Adrenal gland (tissue), 12 donors: ENCODE data around the gene TNIK. TPM values are rescaled to one million over a fixed set of nuclear protein-coding genes. Genes with fewer than 3 reads are reported as not detected.
A peak's percentile ranks its signal among the peaks of the same experiment; 100 is the strongest.

Source experiments
- DNase-seq, 7 donors: peaks; one replicate each; pipeline ENCODE4 v3.0.0-alpha.2; 2019 to 2020
- H3K27ac ChIP-seq, 5 donors: fragments of 200-600 bp; sonication (generic) in 4 of 5; 1 replicate in 3 of 5; 2 replicates in 2 of 5; pipeline versions ENCODE4 v1.5.1 to v1.8.0; 2016 to 2020; ENCODE audit warnings: mild to moderate bottlenecking in 1 of 5
- H3K27me3 ChIP-seq: fragments of 200-600 bp; 2 replicates; pipeline ENCODE4 v1.8.0; 2021
- H3K36me3 ChIP-seq, 2 donors: fragments of 200-600 bp; replicated peaks in 1 of 2; 1 replicate in 1 of 2; 2 replicates in 1 of 2; pipeline versions ENCODE4 v1.5.1 to v1.8.0; 2018 to 2022
- H3K4me1 ChIP-seq, 2 donors: fragments of 200-600 bp; replicated peaks in 1 of 2; 1 replicate in 1 of 2; 2 replicates in 1 of 2; pipeline versions ENCODE4 v1.5.1 to v1.8.0; 2018 to 2021
- H3K4me3 ChIP-seq, 4 donors: fragments of 200-600 bp; sonication (generic) in 3 of 4; one replicate each; pipeline ENCODE4 v1.5.1; 2016 to 2018
- H3K9me3 ChIP-seq, 3 donors: fragments of 200-600 bp; sonication (generic) in 1 of 3; replicated peaks in 1 of 3; 1 replicate in 2 of 3; 2 replicates in 1 of 3; pipeline versions ENCODE4 v1.5.1 to v1.8.0; 2016 to 2021
- POLR2A ChIP-seq, 2 donors: fragments of 450-650 bp; IDR thresholded peaks; one replicate each; pipeline ENCODE4 v1.6.1; 2017; ENCODE audit warnings: antibody characterized with exemption in 2 of 2, mild to moderate bottlenecking in 2 of 2, moderate library complexity in 1 of 2
- WGBS, 4 donors: extraction: QIAGEN DNeasy Blood & Tissue Kit in 2 of 4; methylation state at CpG; one replicate each; pipeline versions ENCODE4 v1.1.5 to v1.1.7; 2013 to 2017; 5-methylcytosine and 5-hydroxymethylcytosine counted together
- intact Hi-C, 2 donors: fragments of 100-400 bp; cut with DNase I; formaldehyde crosslinking; loops; one replicate each; pipeline versions ENCODE4 v1.14.1 to v1.15.0; 2022 to 2023
- polyA plus RNA-seq, 3 donors: library from polyadenylated mRNA; stranded (reverse); fragments of 200-250 nt in 2 of 3; fragments of 350-450 nt in 1 of 3; fragmentation: Illumina TruSeq in 1 of 3; extraction: RNeasy Lipid Tissue Mini Kit (QIAGEN cat#74804) in 1 of 3; gene quantifications; one replicate each; pipeline ENCODE4 v1.2.3, GENCODE V29; 2013 to 2014
- total RNA-seq, 9 donors: library from RNA; depleted of rRNA in 4 of 9; stranded (reverse); fragments of >200 nt in 4 of 9; fragments of 120-200 nt in 1 of 9; fragmentation: NEBNext Ultra II Directional in 1 of 9; extraction: Animal tissue kit (Norgen Biotek cat#: 25700) in 1 of 9; gene quantifications; one replicate each; pipeline versions ENCODE4 v1.1.0 to v1.2.4, GENCODE V29; 2013 to 2023
- TF ChIP-seq, protein P1 (sequence below), 6 experiments: fragments of 450-650 bp in 4 of 6; fragments of 200-600 bp in 2 of 6; sonication (generic) in 1 of 6; IDR thresholded peaks; 1 replicate in 5 of 6; 2 replicates in 1 of 6; pipeline versions ENCODE4 v1.5.1 to v1.8.0; 2016 to 2021; ENCODE audit warnings: antibody characterized with exemption in 6 of 6, mild to moderate bottlenecking in 2 of 6, moderate library complexity in 1 of 6
- donor health status: healthy with polysubstance abuse.
- donor health status: Bipolar disorder and iron deficiency.
- donor health status: DM: yes; HTN: yes; CAD: no.
- donor health status: DM: no; HTN: no; CAD: no.
- donor health status: DM: no; HTN: no; CAD: no.
- donor health status: DM: yes; HTN: yes; CAD: no.

TNIK gene
- total and polyA plus RNA-seq, 12 donors = 4.9 to 33.1 (median 10.7) TPM

DNA sequence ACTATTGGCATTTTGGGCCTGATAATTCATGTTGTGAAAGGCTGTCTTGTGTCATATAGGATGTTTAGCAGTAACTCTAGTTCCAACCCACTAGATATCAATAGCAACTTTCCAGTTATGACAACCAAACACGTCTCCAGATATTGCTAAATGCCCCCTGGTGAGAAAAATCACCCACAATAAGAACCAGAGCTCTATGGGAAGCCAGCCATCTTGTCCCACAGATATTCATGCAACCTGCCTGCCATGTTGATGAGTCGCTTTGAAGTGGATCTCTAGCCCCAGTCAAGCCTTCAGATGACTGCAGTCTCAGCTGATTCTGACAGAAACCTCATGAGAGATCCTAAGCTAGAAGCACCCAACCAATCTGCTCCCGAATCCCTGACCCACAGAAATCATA lies 5.6 kb upstream of the TNIK start:
- no peak for DNase-seq
- WGBS, 4 donors = 85 to 97% (median 89%) methylated on average over 3 of the region's 3 CpGs
- intact Hi-C loops = no loop called here

DNA sequence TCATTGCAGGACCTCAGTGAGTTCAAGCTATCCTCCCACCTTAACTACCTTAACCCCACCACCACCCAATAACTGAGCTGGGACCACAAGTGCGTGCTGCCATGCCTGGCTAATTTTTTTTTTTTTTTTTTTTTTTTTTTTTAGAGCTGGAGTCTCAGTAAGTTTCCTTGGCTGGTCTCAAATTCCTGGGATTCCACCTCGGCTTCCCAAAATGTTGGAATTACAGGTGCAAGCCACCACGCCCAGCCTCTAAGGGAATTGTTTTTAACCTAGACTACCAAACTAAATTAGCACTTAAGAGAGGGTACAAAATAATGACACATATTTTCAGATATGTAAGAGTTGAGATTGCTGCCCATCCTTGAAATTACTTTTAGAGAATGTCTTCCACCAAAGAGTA lies 4.3 kb upstream of the TNIK start:
- no peak for DNase-seq
- TF ChIP-seq POLR2A (IDR thresholded peaks at IDR 0.05) = no peak
- TF ChIP-seq, protein P1, sequence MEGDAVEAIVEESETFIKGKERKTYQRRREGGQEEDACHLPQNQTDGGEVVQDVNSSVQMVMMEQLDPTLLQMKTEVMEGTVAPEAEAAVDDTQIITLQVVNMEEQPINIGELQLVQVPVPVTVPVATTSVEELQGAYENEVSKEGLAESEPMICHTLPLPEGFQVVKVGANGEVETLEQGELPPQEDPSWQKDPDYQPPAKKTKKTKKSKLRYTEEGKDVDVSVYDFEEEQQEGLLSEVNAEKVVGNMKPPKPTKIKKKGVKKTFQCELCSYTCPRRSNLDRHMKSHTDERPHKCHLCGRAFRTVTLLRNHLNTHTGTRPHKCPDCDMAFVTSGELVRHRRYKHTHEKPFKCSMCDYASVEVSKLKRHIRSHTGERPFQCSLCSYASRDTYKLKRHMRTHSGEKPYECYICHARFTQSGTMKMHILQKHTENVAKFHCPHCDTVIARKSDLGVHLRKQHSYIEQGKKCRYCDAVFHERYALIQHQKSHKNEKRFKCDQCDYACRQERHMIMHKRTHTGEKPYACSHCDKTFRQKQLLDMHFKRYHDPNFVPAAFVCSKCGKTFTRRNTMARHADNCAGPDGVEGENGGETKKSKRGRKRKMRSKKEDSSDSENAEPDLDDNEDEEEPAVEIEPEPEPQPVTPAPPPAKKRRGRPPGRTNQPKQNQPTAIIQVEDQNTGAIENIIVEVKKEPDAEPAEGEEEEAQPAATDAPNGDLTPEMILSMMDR (IDR thresholded peaks at IDR 0.05) = no peak
- 91 to 94% (median 94%) methylated on average over 3 of the region's 3 CpGs for WGBS, 4 donors
- Histone ChIP-seq H3K9me3 (no peaks in the 10 kb centered on the region), H3K27me3 (no peaks in the 10 kb centered on the region), H3K36me3 (no peaks in the 10 kb centered on the region), H3K27ac (no peak overlapping the region), H3K4me3 (no peak overlapping the region), H3K4me1 (peaks cover 0 to 9% of the 10 kb centered on the region in 2 donors)
- intact Hi-C loops = no loop called here

More for the DNA sequence above, 5.6 kb upstream of the TNIK start:
- TF ChIP-seq, protein P1 (IDR thresholded peaks at IDR 0.05) = no peak
- no peak for TF ChIP-seq POLR2A (IDR thresholded peaks at IDR 0.05)
- peaks cover 0 to 9% of the 10 kb centered on the region in 2 donors for H3K4me1 ChIP-seq
- H3K9me3 ChIP-seq = no peaks in the 10 kb centered on the region
- no peak overlapping the region for H3K27ac ChIP-seq
- H3K36me3 ChIP-seq = no peaks in the 10 kb centered on the region
- H3K27me3 ChIP-seq = no peaks in the 10 kb centered on the region
- no peak overlapping the region for H3K4me3 ChIP-seq

DNA sequence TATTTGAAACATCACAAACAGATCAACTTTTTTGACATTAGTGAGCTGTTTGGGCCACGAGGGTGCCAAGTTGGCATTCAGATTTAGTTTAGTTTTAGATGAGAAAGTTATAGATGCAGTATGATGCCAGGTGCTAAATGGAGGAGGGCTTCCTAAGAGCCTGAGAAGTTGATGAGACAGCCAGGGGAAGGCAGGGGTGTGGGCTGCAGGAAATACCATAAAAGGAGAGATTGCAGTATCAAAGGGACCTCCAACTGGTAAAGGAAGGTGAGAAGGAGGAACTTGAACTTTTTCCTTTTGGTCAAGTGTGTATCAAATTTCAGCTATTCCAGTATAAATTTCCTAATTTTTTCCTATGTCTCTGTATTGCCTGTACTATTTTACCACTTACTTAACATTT lies 2.0 kb upstream of the TNIK start:
- H3K36me3 ChIP-seq = no peaks in the 10 kb centered on the region
- H3K4me3 ChIP-seq = no peak overlapping the region
- TF ChIP-seq, protein P1 (IDR thresholded peaks at IDR 0.05) = no peak
- TF ChIP-seq POLR2A (IDR thresholded peaks at IDR 0.05) = no peak
- no peak overlapping the region for H3K27ac ChIP-seq
- peaks cover 0 to 9% of the 10 kb centered on the region in 2 donors for H3K4me1 ChIP-seq
- intact Hi-C loops = no loop called here
- no peaks in the 10 kb centered on the region for H3K9me3 ChIP-seq
- no peak for DNase-seq
- H3K27me3 ChIP-seq = no peaks in the 10 kb centered on the region
- 61 to 81% (median 69%) methylated on average over 1 of the region's 1 CpG for WGBS, 4 donors

DNA sequence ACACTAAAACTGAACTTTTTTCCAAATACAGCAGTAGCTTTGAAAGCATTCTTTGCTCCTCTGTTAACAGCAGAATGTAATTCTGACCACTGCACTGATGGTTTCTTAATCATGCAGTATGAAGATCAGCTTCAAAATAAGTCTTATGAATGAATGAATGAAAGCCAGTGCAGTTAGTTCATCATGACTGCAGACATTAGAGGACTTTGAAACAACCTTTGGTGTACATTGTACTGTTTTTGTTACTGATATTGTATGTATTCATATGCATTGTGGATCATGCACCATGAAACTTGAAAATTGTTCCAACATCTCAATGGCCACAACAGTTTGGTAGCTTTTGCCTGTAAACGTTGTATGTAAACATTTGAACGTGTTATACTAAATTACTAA lies 1.3 kb upstream of the TNIK start:
- H3K27ac ChIP-seq = no peak overlapping the region
- H3K9me3 ChIP-seq = no peaks in the 10 kb centered on the region
- H3K4me1 ChIP-seq = peaks cover 0 to 9% of the 10 kb centered on the region in 2 donors
- no peaks in the 10 kb centered on the region for H3K36me3 ChIP-seq
- TF ChIP-seq, protein P1 (IDR thresholded peaks at IDR 0.05) = no peak
- TF ChIP-seq POLR2A (IDR thresholded peaks at IDR 0.05) = no peak
- H3K4me3 ChIP-seq = peak overlapping the region in 3 of 4 donors; percentile 29 to 84 (median 36)
- DNase-seq = no peak
- 13 to 22% (median 20%) methylated on average over 2 of the region's 2 CpGs for WGBS, 4 donors
- intact Hi-C loops = no loop called here
- H3K27me3 ChIP-seq = no peaks in the 10 kb centered on the region
